H1 (cell line): Measurements from ENCODE around the gene OR5K2. TPM values are rescaled to one million over a fixed set of nuclear protein-coding genes. Genes with fewer than 3 reads are reported as not detected.

Source experiments
- BRCA1 ChIP-seq: IDR thresholded peaks from 2 replicates; pipeline ENCODE4 v1.6.1; 2012; ENCODE audit warnings: low read depth, low read length, improper control_type of control experiment
- CHD7 ChIP-seq: fragments of 300-600 bp; sonication (generic); IDR thresholded peaks from 2 replicates; pipeline ENCODE4 v1.7.1; 2012; ENCODE audit warnings: low read length, moderate library complexity, mild to moderate bottlenecking, inconsistent platforms; ENCODE audit not compliant: insufficient replicate concordance
- JUN ChIP-seq: IDR thresholded peaks from 2 replicates; pipeline ENCODE4 v1.6.1; 2011; ENCODE audit warnings: low read depth, mild to moderate bottlenecking, improper control_type of control experiment, low read length
- NANOG ChIP-seq: IDR thresholded peaks from 2 replicates; pipeline ENCODE4 v1.6.1; 2011; ENCODE audit warnings: low read length, low read depth, mild to moderate bottlenecking, inconsistent platforms; ENCODE audit not compliant: insufficient read depth, poor library complexity, severe bottlenecking
- NRF1 ChIP-seq: IDR thresholded peaks from 2 replicates; pipeline ENCODE4 v1.6.1; 2011; ENCODE audit warnings: mild to moderate bottlenecking, low read depth, low read length, improper control_type of control experiment
- SP1 ChIP-seq: IDR thresholded peaks from 2 replicates; pipeline ENCODE4 v1.6.1; 2011; ENCODE audit warnings: low read depth, low read length
- SP4 ChIP-seq: IDR thresholded peaks from 2 replicates; pipeline ENCODE4 v1.6.1; 2012; ENCODE audit warnings: low read length, inconsistent platforms
- SRF ChIP-seq: IDR thresholded peaks from 2 replicates; pipeline ENCODE4 v1.6.1; 2011; ENCODE audit warnings: mild to moderate bottlenecking, low read depth, low read length, moderate library complexity
- TEAD4 ChIP-seq: IDR thresholded peaks from 2 replicates; pipeline ENCODE4 v1.6.1; 2012; ENCODE audit warnings: low read depth, low read length, inconsistent platforms, mixed read lengths
- USF2 ChIP-seq: IDR thresholded peaks from 2 replicates; pipeline ENCODE4 v1.6.1; 2011; ENCODE audit warnings: low read length, improper control_type of control experiment
- polyA plus RNA-seq, 7 experiments: library from polyadenylated mRNA; depleted of rRNA in 3 of 7; stranded (reverse) in 5 of 7; unstranded in 2 of 7; fragments of >200 nt in 5 of 7; fragments of 200-250 nt in 2 of 7; gene quantifications; 1 replicate in 5 of 7; 2 replicates in 1 of 7; 4 replicates in 1 of 7; pipeline versions ENCODE4 v1.2.1 to v1.2.3, GENCODE V29; 2011 to 2013; ENCODE audit warnings: missing spikeins in 2 of 7, mixed read lengths in 2 of 7
- total RNA-seq: library from RNA; stranded (reverse); fragmentation: NEBNext Ultra II Directional; extraction: Animal tissue kit (Norgen Biotek cat#: 25700); gene quantifications from 2 replicates; pipeline ENCODE4 v1.2.1, GENCODE V29; 2021

OR5K2 gene
- total and polyA plus RNA-seq, 2 of the 8 experiments (the other 6 are each of a cell fraction or from before 2014, with no cell fraction given), result not detected

DNA sequence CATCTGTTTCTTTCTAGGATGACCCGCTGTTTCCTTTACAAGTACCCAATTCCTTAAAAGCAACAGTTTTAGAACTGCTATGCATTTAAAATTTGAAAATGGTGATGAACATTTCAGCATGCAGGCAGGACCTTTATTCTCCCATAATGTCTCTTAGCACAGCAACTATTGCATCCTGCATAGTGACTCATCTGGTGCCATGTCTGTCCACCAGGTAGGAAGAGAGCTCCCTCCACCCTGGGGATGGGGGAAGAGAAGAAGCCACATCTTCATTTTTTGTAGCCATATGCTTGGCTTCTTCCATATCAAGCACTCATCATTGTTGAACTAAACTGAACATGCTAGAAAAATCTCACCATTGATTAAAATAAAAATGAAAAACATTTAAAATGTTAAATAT lies 44.2 kb downstream of the OR5K2 start (continued):
- TF ChIP-seq CHD7, result no peak
- TF ChIP-seq SP4, result no peak
- no peak for TF ChIP-seq SRF
- no peak for TF ChIP-seq USF2
- TF ChIP-seq NRF1, result no peak
- TF ChIP-seq TEAD4, result no peak
- TF ChIP-seq JUN, result no peak
- TF ChIP-seq SP1, result no peak
- TF ChIP-seq BRCA1, result no peak
- TF ChIP-seq NANOG, result no peak
